ENCODE results near the gene CTRL. TPM values are rescaled to one million over a fixed set of nuclear protein-coding genes. Genes with fewer than 3 reads are reported as not detected.
A peak's percentile ranks its signal among the peaks of the same experiment; 100 is the strongest.

CTRL gene
- total RNA-seq, 1 experiment from 2014 or later = 2.0 TPM

DNA sequence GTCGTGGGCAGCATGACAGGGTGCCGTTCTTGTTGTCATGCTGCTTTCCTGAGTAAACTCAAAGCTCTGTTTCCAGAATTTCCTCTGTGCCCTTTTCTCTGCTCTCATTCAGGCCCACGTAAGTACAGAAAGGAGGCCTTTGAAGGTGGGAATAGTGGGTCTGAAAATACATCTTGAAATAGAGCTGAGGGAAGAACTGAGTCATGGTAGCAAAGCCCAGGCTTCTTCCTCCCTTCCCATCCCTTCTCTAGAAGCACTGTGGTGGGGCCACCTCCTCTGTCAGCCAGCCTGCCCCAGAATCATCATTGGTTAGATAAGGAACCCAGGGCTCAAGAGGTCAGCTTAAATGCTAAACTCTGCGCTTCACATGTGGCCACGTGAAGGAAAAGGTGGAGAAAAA lies 9.4 kb downstream of the CTRL start:
- Histone ChIP-seq H3K4me1 (ENCODE audit: control insufficient read depth, insufficient read depth, low read length) (no peaks in the 10 kb centered on the region; the same call in 1 of the 2 replicates), H3K36me3 (ENCODE audit: control insufficient read depth, insufficient read depth, low read length) (no peaks in the 10 kb centered on the region), H3K4me3 (ENCODE audit: low read depth in 2 of 2, low read length in 2 of 2) (no peak overlapping the region), H3K27me3 (ENCODE audit: control insufficient read depth, insufficient read depth, low read length) (no peaks in the 10 kb centered on the region), H3K9me3 (ENCODE audit: control insufficient read depth, insufficient read depth, low read depth, low read length) (no peaks in the 10 kb centered on the region), H3K27ac (ENCODE audit: low read length) (no peak overlapping the region)
- ATAC-seq = no peak
- intact Hi-C loops (cut with micrococcal nuclease; ENCODE audit: unreplicated experiment) (no loop called here), in situ Hi-C loops (cut with HindIII; ENCODE audit: low pct_unique_long_range_greater_than_20kb, low sequenced_read_pairs) (no loop called here)
- BruUV-seq (replicated peaks) = no TSS peak
- CTCF ChIA-PET = no interaction called here
- DNase-seq (ENCODE audit: low read depth, low spot score) = no peak
- TF ChIP-seq, protein P1, sequence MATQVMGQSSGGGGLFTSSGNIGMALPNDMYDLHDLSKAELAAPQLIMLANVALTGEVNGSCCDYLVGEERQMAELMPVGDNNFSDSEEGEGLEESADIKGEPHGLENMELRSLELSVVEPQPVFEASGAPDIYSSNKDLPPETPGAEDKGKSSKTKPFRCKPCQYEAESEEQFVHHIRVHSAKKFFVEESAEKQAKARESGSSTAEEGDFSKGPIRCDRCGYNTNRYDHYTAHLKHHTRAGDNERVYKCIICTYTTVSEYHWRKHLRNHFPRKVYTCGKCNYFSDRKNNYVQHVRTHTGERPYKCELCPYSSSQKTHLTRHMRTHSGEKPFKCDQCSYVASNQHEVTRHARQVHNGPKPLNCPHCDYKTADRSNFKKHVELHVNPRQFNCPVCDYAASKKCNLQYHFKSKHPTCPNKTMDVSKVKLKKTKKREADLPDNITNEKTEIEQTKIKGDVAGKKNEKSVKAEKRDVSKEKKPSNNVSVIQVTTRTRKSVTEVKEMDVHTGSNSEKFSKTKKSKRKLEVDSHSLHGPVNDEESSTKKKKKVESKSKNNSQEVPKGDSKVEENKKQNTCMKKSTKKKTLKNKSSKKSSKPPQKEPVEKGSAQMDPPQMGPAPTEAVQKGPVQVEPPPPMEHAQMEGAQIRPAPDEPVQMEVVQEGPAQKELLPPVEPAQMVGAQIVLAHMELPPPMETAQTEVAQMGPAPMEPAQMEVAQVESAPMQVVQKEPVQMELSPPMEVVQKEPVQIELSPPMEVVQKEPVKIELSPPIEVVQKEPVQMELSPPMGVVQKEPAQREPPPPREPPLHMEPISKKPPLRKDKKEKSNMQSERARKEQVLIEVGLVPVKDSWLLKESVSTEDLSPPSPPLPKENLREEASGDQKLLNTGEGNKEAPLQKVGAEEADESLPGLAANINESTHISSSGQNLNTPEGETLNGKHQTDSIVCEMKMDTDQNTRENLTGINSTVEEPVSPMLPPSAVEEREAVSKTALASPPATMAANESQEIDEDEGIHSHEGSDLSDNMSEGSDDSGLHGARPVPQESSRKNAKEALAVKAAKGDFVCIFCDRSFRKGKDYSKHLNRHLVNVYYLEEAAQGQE (IDR thresholded peaks at IDR 0.05; ENCODE audit: insufficient read depth in 1 of 2, low read depth in 2 of 2, low read length in 1 of 2) = no peak
- TF ChIP-seq TCF7L2 (IDR thresholded peaks at IDR 0.05; ENCODE audit: low read depth, low read length) (no peak), POLR2AphosphoS5 (IDR thresholded peaks at IDR 0.05; ENCODE audit: low read depth, low read length) (no peak), SIN3A (IDR thresholded peaks at IDR 0.05; ENCODE audit: borderline replicate concordance, insufficient read depth, low read depth, low read length) (no peak)
- TF ChIP-seq, protein P2, sequence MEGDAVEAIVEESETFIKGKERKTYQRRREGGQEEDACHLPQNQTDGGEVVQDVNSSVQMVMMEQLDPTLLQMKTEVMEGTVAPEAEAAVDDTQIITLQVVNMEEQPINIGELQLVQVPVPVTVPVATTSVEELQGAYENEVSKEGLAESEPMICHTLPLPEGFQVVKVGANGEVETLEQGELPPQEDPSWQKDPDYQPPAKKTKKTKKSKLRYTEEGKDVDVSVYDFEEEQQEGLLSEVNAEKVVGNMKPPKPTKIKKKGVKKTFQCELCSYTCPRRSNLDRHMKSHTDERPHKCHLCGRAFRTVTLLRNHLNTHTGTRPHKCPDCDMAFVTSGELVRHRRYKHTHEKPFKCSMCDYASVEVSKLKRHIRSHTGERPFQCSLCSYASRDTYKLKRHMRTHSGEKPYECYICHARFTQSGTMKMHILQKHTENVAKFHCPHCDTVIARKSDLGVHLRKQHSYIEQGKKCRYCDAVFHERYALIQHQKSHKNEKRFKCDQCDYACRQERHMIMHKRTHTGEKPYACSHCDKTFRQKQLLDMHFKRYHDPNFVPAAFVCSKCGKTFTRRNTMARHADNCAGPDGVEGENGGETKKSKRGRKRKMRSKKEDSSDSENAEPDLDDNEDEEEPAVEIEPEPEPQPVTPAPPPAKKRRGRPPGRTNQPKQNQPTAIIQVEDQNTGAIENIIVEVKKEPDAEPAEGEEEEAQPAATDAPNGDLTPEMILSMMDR (IDR thresholded peaks at IDR 0.05) = no peak
- POLR2A ChIA-PET = no interaction called here

GRCh38 chr16:67919622-67920221 lies 11.9 kb downstream of the CTRL start:
- intact Hi-C loops (cut with micrococcal nuclease; ENCODE audit: unreplicated experiment) = no loop called here
- DNase-seq (ENCODE audit: low read depth, low spot score) (no peak), ATAC-seq (no peak)
- H3K4me1 ChIP-seq (ENCODE audit: control insufficient read depth, insufficient read depth, low read length) = no peaks in the 10 kb centered on the region; the same call in 1 of the 2 replicates
- H3K9me3 ChIP-seq (ENCODE audit: control insufficient read depth, insufficient read depth, low read depth, low read length) = no peaks in the 10 kb centered on the region
- no peaks in the 10 kb centered on the region for H3K27me3 ChIP-seq (ENCODE audit: control insufficient read depth, insufficient read depth, low read length)
- no peak for TF ChIP-seq SIN3A (IDR thresholded peaks at IDR 0.05; ENCODE audit: borderline replicate concordance, insufficient read depth, low read depth, low read length)
- TF ChIP-seq POLR2AphosphoS5 (IDR thresholded peaks at IDR 0.05; ENCODE audit: low read depth, low read length) = no peak
- H3K36me3 ChIP-seq (ENCODE audit: control insufficient read depth, insufficient read depth, low read length) = no peaks in the 10 kb centered on the region
- CTCF ChIA-PET = no interaction called here
- POLR2A ChIA-PET = no interaction called here
- no TSS peak for BruUV-seq (replicated peaks)
- no peak overlapping the region for H3K4me3 ChIP-seq (ENCODE audit: low read depth in 2 of 2, low read length in 2 of 2)
- no peak overlapping the region for H3K27ac ChIP-seq (ENCODE audit: low read length)
- in situ Hi-C loops (cut with HindIII; ENCODE audit: low pct_unique_long_range_greater_than_20kb, low sequenced_read_pairs) = no loop called here

DNA sequence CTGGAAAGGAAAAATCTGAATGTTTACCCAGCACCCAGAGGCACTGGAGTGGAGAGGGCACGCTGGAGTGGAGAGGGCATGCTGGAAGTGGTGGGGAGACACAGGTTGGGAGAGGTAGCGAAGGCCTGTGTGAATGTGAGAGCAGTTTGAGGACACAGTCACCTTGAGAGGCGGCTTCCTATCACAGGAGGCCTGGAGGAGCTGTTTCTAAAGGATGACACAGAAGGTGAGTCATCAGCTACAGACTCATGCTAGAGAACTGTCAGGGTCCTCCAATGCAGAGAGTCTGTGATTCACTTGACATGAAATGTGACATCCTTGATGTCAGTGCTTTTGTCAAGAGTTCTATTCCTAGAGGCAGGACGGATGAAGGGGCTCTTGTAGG lies 13.8 kb downstream of the CTRL start:
- Histone ChIP-seq H3K9me3 (ENCODE audit: control insufficient read depth, insufficient read depth, low read depth, low read length) (no peaks in the 10 kb centered on the region), H3K4me3 (ENCODE audit: low read depth in 2 of 2, low read length in 2 of 2) (no peak overlapping the region), H3K4me1 (ENCODE audit: control insufficient read depth, insufficient read depth, low read length) (no peaks in the 10 kb centered on the region; the same call in 1 of the 2 replicates), H3K27ac (ENCODE audit: low read length) (no peak overlapping the region), H3K27me3 (ENCODE audit: control insufficient read depth, insufficient read depth, low read length) (no peaks in the 10 kb centered on the region), H3K36me3 (ENCODE audit: control insufficient read depth, insufficient read depth, low read length) (no peaks in the 10 kb centered on the region)
- POLR2A ChIA-PET = no interaction called here
- no TSS peak for BruUV-seq (replicated peaks)
- intact Hi-C loops (cut with micrococcal nuclease; ENCODE audit: unreplicated experiment) (no loop called here), in situ Hi-C loops (cut with HindIII; ENCODE audit: low pct_unique_long_range_greater_than_20kb, low sequenced_read_pairs) (no loop called here)
- peak; percentile 47 for DNase-seq (ENCODE audit: low read depth, low spot score)
- TF ChIP-seq SIN3A (IDR thresholded peaks at IDR 0.05; ENCODE audit: borderline replicate concordance, insufficient read depth, low read depth, low read length) = no peak
- TF ChIP-seq TCF7L2 (IDR thresholded peaks at IDR 0.05; ENCODE audit: low read depth, low read length) = no peak
- TF ChIP-seq, protein P1 (IDR thresholded peaks at IDR 0.05; ENCODE audit: insufficient read depth in 1 of 2, low read depth in 2 of 2, low read length in 1 of 2) = no peak
- ATAC-seq = peak; percentile 52; the same call in 1 of the 2 replicates
- CTCF ChIA-PET = no interaction called here
